PFSK-1 (cell line): ENCODE data around the gene KRTAP10-11.

Source experiments
- FOXP2 ChIP-seq: optimal IDR thresholded peaks from 2 replicates; pipeline ENCODE3; 2011; ENCODE audit warnings: borderline replicate concordance, control low read depth, inconsistent platforms; ENCODE audit not compliant: insufficient read depth; ENCODE audit errors: extremely low read length, extremely low read depth
- POLR2AphosphoS5 ChIP-seq: IDR thresholded peaks from 2 replicates; pipeline ENCODE4 v1.6.1; 2012; ENCODE audit warnings: low read depth, mild to moderate bottlenecking, control low read depth, low read length, moderate library complexity
- SIN3A ChIP-seq: IDR thresholded peaks from 2 replicates; pipeline ENCODE4 v1.6.1; 2012; ENCODE audit warnings: mild to moderate bottlenecking, low read length, moderate library complexity, borderline replicate concordance; ENCODE audit not compliant: insufficient read depth
- TAF1 ChIP-seq: IDR thresholded peaks from 2 replicates; pipeline ENCODE4 v1.6.1; 2012; ENCODE audit warnings: low read length, control low read depth, borderline replicate concordance; ENCODE audit not compliant: insufficient read depth
- TF ChIP-seq, protein P1 (sequence below), 2 experiments: IDR thresholded peaks; 2 replicates each; pipeline versions ENCODE4 v1.6.1 to v1.8.0; 2011 to 2012; ENCODE audit warnings: low read depth in 2 of 2, low read length in 2 of 2, control low read depth in 1 of 2, inconsistent platforms in 1 of 2, mild to moderate bottlenecking in 1 of 2, moderate library complexity in 1 of 2; ENCODE audit not compliant: insufficient read depth in 1 of 2

KRTAP10-11 gene

GRCh38 chr21:44613386-44614155 is 32.6 kb upstream of the KRTAP10-11 start:
- no peak for TF ChIP-seq TAF1
- no peak for TF ChIP-seq POLR2AphosphoS5
- TF ChIP-seq, protein P1, sequence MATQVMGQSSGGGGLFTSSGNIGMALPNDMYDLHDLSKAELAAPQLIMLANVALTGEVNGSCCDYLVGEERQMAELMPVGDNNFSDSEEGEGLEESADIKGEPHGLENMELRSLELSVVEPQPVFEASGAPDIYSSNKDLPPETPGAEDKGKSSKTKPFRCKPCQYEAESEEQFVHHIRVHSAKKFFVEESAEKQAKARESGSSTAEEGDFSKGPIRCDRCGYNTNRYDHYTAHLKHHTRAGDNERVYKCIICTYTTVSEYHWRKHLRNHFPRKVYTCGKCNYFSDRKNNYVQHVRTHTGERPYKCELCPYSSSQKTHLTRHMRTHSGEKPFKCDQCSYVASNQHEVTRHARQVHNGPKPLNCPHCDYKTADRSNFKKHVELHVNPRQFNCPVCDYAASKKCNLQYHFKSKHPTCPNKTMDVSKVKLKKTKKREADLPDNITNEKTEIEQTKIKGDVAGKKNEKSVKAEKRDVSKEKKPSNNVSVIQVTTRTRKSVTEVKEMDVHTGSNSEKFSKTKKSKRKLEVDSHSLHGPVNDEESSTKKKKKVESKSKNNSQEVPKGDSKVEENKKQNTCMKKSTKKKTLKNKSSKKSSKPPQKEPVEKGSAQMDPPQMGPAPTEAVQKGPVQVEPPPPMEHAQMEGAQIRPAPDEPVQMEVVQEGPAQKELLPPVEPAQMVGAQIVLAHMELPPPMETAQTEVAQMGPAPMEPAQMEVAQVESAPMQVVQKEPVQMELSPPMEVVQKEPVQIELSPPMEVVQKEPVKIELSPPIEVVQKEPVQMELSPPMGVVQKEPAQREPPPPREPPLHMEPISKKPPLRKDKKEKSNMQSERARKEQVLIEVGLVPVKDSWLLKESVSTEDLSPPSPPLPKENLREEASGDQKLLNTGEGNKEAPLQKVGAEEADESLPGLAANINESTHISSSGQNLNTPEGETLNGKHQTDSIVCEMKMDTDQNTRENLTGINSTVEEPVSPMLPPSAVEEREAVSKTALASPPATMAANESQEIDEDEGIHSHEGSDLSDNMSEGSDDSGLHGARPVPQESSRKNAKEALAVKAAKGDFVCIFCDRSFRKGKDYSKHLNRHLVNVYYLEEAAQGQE (IDR thresholded peaks at IDR 0.05; ENCODE audit: insufficient read depth in 1 of 2, low read depth in 2 of 2, low read length in 2 of 2) = no peak
- no peak for TF ChIP-seq FOXP2
- TF ChIP-seq SIN3A = no peak

GRCh38 chr21:44614161-44614631 is 32.0 kb upstream of the KRTAP10-11 start:
- TF ChIP-seq SIN3A = no peak
- TF ChIP-seq, protein P1 (IDR thresholded peaks at IDR 0.05; ENCODE audit: insufficient read depth in 1 of 2, low read depth in 2 of 2, low read length in 2 of 2) = no peak
- TF ChIP-seq FOXP2 = no peak
- no peak for TF ChIP-seq TAF1
- no peak for TF ChIP-seq POLR2AphosphoS5

- TF ChIP-seq TAF1 = no peak
These were observed 31.2 kb upstream of the KRTAP10-11 start for GRCh38 chr21:44614961-44615391.

DNA sequence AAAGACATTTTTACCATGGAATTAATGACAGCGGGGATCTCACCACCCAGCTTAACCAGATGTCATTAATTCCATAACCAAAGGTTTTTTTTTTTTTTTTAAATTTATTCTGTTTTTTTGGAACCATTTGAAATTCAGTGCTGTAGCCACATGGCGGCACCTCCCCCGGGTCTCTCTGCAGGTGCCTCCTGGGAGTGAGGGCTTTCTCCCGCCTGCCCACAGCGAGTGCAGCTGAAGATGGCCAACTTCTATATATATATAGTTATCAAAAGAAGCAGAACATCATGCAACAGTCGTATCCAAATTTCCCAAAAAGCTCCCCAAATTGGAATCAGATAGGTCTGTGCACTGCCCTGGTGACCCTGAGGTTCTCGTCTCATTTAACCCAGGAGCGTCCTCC is 30.7 kb upstream of the KRTAP10-11 start:
- no peak for TF ChIP-seq POLR2AphosphoS5
- TF ChIP-seq SIN3A = no peak
- TF ChIP-seq TAF1 = no peak
- TF ChIP-seq FOXP2 = no peak
- TF ChIP-seq, protein P1 (IDR thresholded peaks at IDR 0.05; ENCODE audit: insufficient read depth in 1 of 2, low read depth in 2 of 2, low read length in 2 of 2) = no peak

DNA sequence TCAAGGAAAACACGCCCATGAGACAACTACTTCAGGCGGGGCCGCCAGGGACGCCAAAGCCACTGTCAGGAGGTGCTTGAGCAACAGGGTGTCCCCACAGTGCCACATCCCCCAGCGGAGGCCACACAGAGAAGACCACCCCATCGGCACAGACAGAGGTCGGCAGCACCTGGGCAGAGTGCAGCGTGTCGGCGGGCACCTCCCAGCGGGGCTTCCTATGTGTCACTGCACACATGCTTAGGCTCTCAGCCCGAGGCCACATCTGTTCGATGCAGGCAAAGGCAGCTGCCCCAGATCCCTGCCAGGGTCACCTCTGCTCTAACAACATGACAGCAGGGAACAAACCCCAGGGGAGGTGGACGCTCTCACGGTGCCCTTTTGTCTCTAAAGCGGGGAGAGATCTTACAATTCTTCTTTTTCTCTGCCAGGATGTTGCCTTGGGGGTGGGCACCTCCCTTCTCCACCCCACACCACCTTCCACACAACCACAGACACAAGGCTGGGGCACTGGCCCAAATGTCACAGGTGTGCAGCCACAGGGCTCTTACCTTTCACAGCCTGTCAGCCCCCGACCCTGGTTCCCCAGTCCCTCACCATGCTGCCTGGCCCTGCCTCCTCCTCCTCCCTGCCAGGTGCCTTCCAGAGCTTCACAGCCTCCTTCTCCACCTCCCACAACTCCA is 30.2 kb upstream of the KRTAP10-11 start:
- TF ChIP-seq, protein P1 (IDR thresholded peaks at IDR 0.05; ENCODE audit: insufficient read depth in 1 of 2, low read depth in 2 of 2, low read length in 2 of 2) = no peak
- no peak for TF ChIP-seq SIN3A
- no peak for TF ChIP-seq FOXP2
- TF ChIP-seq POLR2AphosphoS5 = no peak
- no peak for TF ChIP-seq TAF1
